WI38 (cell line): ENCODE results near the gene CPSF7.
"Not testable (repeated sequence)": the region's sequence is repeated elsewhere in the genome, so short reads cannot be mapped to it uniquely, and the experiment has no call there.

Source experiments
- H3K4me3 ChIP-seq: 2 replicates; pipeline ENCODE4 v1.5.1; 2011; ENCODE audit warnings: low read depth, mild to moderate bottlenecking, control low read depth, low read length
- TF ChIP-seq, protein P1 (sequence below): IDR thresholded peaks from 2 replicates; pipeline ENCODE4 v1.5.1; 2012; ENCODE audit warnings: low read depth, mild to moderate bottlenecking, control low read depth, low read length

CPSF7 gene

DNA sequence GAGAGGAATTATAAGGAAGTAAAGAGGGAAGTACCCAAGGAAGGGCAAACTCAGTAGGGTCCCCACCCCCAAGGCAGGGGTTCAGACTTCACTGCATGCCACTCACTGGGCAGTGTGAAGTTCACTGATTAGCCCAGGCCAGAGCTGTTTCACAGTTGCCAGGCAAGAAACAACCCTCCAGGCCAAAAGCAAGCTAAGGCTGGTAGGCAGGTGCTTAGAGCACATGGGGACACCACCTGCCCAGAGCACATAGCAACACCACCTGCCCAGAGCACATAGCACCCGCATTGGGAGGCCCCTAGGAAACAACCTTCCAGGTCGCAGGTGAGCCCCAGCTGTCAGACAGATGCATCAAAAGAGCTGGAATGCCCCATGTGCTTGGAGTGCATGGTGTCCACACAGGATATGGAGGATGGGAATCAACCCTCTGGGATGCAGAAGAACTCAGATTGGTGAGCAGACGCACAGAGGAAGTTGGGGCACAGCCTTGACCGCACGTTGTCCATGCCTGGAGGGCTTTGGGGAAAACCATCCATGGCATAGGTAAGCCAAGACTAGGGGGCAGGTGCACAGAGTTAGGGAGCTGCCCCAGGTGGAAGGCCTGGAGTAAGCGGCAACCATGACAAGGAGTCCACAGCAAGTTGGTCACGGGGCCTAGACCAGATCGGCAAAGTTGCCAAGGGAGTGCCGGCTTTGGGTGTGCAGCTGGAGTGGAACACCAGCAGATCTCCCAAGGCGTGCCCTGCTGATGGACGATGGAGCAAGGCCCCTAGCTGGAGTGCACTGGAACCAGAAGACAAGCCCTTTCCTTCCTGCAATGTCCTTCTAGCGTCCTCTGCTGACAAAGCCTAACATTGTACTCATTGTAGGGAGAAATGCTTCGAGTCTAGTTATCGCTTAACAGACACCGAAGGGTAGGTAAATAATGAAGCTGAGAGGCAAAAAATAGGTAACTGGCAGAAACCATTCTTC, 45.2 kb downstream of the CPSF7 start:
- TF ChIP-seq, protein P1, sequence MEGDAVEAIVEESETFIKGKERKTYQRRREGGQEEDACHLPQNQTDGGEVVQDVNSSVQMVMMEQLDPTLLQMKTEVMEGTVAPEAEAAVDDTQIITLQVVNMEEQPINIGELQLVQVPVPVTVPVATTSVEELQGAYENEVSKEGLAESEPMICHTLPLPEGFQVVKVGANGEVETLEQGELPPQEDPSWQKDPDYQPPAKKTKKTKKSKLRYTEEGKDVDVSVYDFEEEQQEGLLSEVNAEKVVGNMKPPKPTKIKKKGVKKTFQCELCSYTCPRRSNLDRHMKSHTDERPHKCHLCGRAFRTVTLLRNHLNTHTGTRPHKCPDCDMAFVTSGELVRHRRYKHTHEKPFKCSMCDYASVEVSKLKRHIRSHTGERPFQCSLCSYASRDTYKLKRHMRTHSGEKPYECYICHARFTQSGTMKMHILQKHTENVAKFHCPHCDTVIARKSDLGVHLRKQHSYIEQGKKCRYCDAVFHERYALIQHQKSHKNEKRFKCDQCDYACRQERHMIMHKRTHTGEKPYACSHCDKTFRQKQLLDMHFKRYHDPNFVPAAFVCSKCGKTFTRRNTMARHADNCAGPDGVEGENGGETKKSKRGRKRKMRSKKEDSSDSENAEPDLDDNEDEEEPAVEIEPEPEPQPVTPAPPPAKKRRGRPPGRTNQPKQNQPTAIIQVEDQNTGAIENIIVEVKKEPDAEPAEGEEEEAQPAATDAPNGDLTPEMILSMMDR = no peak
- H3K4me3 ChIP-seq = no peak overlapping the region

DNA sequence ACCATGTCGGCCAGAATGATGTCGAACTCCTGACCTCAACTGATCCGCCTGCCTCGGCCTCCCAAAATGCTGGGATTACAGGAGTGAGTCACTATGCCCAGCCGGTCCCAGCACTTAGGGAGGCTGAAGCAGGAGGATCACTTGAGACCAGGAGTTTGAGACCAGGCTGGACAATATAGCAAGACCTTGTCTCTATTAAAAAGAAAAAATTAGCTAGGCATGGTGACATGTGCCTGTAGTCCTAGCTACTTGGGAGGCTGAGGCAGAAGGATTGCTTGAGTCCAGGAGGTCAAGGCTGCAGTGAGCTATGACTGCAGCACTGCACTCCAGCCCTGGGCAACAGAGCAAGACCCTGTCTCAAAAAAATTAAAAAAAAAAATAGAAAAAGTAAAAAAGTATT, 45.9 kb downstream of the CPSF7 start:
- H3K4me3 ChIP-seq = not testable (repeated sequence)

DNA sequence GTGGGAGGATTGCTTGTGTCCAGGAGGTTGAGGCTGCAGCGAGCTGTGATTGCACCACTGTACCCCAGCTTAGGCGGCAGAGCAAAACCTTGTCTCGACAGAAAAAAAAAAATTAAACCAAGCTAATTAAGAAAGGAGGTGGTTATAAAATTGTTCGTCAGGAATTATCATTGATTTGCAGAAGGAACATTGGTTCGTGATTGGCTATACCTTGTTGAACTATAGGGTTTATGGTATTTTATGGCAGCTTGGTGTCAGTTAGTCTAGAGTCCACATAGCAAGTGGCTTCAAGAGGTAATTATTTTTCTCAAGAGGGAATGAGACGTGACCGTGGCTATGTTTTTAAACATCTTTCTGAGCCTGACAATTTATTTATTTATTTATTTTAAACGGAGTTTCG, 48.9 kb downstream of the CPSF7 start:
- no peak overlapping the region for H3K4me3 ChIP-seq
- TF ChIP-seq, protein P1 = no peak

DNA sequence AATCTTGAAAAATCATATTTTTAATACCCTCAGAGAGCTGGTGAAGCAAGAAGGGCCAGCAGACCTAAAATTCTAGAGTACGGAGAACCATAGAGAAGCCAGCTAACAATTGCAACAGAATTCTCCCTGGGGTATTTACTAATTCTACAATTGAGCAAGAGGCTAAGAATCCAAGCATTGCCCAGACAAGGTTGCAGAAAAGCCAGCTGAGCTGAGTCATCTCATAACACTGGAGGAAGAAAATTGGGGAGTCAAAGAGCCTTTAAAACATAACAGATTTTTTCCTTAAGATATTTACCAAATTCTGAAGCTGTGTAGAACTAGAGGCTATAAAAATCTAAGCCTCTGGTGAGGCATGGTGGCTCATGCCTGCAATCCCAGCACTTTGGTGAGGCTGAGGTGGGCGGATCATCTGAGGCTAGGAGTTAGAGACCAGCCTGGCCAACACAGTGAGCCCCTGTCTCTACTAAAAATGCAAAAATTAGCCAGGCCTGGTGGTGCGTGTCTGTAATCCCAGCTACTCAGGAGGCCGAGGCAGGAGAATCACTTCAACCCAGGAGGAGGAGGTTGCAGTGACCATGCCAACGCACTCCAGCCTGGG, 51.0 kb downstream of the CPSF7 start:
- H3K4me3 ChIP-seq = no peak overlapping the region
- TF ChIP-seq, protein P1 = no peak

DNA sequence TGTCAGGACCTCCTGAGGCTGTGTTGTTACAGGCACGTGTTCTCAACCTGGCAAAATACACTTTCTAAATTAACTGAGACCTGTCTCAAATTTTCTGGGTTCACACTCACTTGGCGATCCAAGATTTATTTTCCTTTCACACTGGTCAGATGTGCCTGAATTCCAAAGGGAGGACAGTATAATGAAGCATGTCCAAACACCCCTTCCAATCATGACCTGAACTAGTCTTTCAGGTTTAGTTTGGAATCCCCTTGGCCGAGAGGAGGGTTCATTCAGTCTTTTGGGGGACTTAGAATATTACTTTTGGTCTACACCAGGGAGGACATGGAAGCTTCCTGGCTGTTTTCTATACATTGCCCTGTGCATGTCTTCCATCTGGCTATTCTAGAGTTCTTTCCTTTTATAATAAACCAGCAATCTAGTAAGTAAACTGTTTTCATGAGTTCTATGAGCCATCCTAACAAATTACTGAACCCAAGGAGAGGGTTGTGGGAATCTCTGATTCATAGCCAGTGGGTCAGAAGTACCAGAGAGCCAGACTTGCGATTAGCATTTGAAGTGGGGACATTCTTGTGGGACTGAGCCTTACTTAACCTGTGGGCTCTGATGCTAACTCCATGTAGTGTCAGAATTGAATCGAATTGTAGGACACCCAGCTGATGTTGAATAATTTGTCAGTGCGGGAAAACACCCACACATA, 52.2 kb downstream of the CPSF7 start:
- TF ChIP-seq, protein P1 = no peak
- H3K4me3 ChIP-seq = no peak overlapping the region

DNA sequence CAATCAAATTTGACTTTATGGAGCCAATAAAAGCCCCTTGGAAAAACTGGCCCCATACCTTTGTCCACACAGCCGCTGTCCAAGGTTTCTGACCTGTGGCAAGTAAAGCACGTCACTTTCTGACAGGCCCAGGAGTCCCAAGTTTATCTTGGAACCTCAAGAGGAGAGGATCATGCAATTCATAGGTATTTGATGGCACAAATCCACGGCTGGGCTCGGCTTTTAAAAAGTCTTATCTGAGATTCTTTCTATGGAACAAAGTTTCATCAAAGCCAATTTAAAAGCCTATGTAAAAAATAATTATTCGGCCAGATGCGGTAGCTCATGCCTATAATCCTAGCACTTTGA, 54.0 kb downstream of the CPSF7 start:
- TF ChIP-seq, protein P1 = no peak
- H3K4me3 ChIP-seq = no peak overlapping the region

DNA sequence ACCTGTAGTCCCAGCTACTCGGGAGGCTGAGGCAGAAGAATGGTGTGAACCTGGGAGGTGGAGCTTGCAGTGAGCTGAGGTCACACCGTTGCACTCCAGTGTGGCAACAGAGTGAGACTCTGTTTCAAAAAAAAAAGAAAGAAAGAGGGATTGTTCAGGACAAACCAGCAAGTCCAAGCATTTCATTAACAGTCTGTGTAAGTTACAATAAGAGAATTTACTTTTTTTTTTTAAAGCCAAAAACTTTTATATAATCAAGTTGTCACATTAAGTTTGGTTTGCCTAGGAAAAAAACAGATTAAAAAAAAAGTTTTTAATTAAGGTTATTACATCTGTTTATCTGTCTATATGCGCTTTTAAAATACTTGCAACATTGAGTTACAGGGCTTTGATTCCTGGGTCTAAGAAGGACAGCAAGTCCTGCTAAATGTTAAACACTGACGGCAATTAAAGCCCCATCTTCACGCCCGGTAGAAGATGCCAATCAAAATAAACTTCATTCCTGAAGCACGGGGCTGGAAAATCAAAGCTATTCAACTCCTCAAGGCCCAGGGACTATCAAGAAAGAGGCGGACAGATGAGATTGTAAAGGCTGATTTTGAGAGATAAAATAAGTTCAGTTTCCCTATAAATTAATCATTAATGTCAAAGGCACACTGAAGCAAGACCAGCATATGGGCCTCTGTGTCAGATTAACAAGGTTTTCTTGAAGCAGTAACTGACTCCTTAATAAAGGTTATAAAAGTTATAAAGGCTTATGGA, 56.9 kb downstream of the CPSF7 start:
- TF ChIP-seq, protein P1 = no peak
- no peak overlapping the region for H3K4me3 ChIP-seq
